Ishikawa (cell line): ENCODE data around the gene SBF2.

Experiments
- CEBPB ChIP-seq: IDR thresholded peaks from 2 replicates; pipeline ENCODE4 v1.6.1; 2012
- CREB1 ChIP-seq: IDR thresholded peaks from 2 replicates; pipeline ENCODE4 v1.6.1; 2012; ENCODE audit warnings: low read depth
- EGR1 ChIP-seq: IDR thresholded peaks from 2 replicates; pipeline ENCODE4 v1.6.1; 2012
- EP300 ChIP-seq: IDR thresholded peaks from 2 replicates; pipeline ENCODE4 v1.6.1; 2012; ENCODE audit warnings: borderline replicate concordance
- FOXM1 ChIP-seq: IDR thresholded peaks from 2 replicates; pipeline ENCODE4 v1.6.1; 2012; ENCODE audit warnings: low read depth, borderline replicate concordance
- NFIC ChIP-seq: IDR thresholded peaks from 2 replicates; pipeline ENCODE4 v1.6.1; 2012
- RAD21 ChIP-seq: IDR thresholded peaks from 2 replicates; pipeline ENCODE4 v1.6.1; 2012; ENCODE audit warnings: low read depth
- TAF1 ChIP-seq: IDR thresholded peaks from 2 replicates; pipeline ENCODE4 v1.6.1; 2012; ENCODE audit warnings: low read depth, mild to moderate bottlenecking
- TCF12 ChIP-seq: IDR thresholded peaks from 2 replicates; pipeline ENCODE4 v1.6.1; 2012; ENCODE audit warnings: low read depth
- TEAD4 ChIP-seq: IDR thresholded peaks from 2 replicates; pipeline ENCODE4 v1.6.1; 2012
- YY1 ChIP-seq: IDR thresholded peaks from 2 replicates; pipeline ENCODE4 v1.6.1; 2012; ENCODE audit warnings: low read depth
- ZBTB7A ChIP-seq: IDR thresholded peaks from 2 replicates; pipeline ENCODE4 v1.6.1; 2012; ENCODE audit warnings: low read depth
- TF ChIP-seq, protein P1 (sequence below): IDR thresholded peaks from 2 replicates; pipeline ENCODE4 v1.6.1; 2012
- TF ChIP-seq, protein P2 (sequence below): IDR thresholded peaks from 2 replicates; pipeline ENCODE4 v1.6.1; 2012; ENCODE audit warnings: low read depth, mild to moderate bottlenecking
- TF ChIP-seq, protein P3 (sequence below): IDR thresholded peaks from 2 replicates; pipeline ENCODE4 v1.6.1; 2012

The SBF2 gene

DNA sequence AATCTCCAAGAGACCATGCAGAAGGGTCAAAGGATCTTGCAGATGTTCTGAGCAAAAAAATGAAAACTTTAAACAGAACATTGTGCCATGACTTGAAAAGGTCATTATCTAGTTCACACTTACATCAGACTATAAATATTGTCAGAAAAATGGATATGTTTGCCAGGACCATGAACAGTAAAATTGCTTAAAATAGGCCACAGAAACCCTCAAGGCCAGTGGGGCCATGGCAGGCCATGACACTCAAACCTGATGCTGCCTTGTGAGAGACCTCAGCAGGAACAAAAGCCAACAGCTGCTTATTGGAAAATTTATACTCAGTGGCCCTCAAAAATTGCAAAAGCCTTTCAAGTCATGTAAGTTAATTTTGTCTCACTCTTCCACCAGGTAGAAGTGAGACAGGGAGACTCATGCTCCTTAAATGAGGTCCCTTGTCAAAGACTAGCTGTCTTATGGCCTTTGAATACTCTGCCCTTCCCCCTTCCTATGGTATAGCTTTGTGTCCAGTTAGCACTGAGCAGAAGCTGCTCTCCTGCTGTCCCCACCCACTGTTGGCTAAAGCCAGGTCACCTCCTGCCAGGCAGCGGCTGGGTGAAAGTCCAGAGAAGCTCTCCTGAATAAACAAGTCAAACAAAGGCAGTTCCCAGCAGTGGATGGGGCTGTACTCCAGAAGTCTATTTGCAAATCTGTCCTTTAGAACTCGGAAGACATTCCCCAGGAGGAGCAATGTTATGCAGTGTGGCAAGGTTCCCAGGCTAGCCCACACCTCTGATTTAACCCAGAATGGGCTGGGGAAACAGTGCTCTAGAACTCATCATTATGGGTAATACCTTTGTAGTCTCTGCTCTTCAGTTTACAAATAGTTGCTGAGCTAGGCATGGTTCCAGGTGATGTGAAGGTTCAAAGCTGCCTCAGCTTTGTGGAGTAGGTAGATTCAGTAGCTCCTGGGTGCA lies 32.3 kb upstream of the SBF2 start:
- 0 out of 2 replicates have a peak, but pooled peaks have one; percentile 24 for TF ChIP-seq TEAD4
- no peak for TF ChIP-seq YY1
- TF ChIP-seq, protein P1, sequence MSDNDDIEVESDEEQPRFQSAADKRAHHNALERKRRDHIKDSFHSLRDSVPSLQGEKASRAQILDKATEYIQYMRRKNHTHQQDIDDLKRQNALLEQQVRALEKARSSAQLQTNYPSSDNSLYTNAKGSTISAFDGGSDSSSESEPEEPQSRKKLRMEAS: no peak; the same call in 1 of the 2 replicates
- TF ChIP-seq TAF1: no peak
- no peak for TF ChIP-seq TCF12
- TF ChIP-seq, protein P2, sequence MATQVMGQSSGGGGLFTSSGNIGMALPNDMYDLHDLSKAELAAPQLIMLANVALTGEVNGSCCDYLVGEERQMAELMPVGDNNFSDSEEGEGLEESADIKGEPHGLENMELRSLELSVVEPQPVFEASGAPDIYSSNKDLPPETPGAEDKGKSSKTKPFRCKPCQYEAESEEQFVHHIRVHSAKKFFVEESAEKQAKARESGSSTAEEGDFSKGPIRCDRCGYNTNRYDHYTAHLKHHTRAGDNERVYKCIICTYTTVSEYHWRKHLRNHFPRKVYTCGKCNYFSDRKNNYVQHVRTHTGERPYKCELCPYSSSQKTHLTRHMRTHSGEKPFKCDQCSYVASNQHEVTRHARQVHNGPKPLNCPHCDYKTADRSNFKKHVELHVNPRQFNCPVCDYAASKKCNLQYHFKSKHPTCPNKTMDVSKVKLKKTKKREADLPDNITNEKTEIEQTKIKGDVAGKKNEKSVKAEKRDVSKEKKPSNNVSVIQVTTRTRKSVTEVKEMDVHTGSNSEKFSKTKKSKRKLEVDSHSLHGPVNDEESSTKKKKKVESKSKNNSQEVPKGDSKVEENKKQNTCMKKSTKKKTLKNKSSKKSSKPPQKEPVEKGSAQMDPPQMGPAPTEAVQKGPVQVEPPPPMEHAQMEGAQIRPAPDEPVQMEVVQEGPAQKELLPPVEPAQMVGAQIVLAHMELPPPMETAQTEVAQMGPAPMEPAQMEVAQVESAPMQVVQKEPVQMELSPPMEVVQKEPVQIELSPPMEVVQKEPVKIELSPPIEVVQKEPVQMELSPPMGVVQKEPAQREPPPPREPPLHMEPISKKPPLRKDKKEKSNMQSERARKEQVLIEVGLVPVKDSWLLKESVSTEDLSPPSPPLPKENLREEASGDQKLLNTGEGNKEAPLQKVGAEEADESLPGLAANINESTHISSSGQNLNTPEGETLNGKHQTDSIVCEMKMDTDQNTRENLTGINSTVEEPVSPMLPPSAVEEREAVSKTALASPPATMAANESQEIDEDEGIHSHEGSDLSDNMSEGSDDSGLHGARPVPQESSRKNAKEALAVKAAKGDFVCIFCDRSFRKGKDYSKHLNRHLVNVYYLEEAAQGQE: no peak
- TF ChIP-seq, protein P3, sequence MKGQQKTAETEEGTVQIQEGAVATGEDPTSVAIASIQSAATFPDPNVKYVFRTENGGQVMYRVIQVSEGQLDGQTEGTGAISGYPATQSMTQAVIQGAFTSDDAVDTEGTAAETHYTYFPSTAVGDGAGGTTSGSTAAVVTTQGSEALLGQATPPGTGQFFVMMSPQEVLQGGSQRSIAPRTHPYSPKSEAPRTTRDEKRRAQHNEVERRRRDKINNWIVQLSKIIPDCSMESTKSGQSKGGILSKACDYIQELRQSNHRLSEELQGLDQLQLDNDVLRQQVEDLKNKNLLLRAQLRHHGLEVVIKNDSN: 0 out of 2 replicates have a peak, but pooled peaks have one; percentile 26
- no peak for TF ChIP-seq CEBPB
- peak; percentile 41; the same call in 1 of the 2 replicates for TF ChIP-seq NFIC
- no peak for TF ChIP-seq CREB1
- no peak for TF ChIP-seq ZBTB7A
- TF ChIP-seq EP300: peak; percentile 51; the same call in 1 of the 2 replicates

DNA sequence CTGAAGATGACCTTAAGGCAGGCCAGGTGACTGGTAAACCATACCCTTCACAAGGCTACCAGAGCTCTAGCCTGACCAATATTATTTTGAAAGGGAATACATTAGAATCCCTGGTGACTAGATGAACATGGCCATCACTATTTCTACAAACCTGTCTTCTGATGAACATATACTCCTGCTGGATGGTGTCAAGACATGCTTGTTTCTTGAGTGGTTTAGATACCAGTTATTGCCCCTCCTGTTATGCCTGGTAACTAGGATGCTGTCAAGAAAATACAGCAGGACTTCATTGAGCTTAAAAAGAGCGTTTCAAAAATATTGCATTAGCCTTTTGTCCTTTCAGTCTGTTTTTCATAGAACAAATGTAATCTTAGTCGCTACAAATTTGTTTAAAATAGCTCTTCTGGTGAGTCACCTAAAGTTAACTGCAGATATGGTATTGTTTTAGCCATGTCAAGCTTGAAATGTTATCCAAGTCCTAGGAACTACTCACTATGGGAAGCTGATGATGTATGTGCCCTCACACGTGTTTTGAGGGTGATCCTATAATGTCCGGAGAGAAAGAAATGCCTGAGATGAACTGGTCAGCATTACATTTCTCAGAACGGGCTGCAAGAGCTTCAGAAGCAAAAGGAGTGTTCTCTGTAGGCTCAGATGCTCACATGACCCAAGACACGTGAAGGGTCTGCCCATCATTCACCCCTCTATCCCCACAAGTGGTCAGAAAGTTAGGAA lies 31.4 kb upstream of the SBF2 start:
- peak; percentile 37; the same call in 1 of the 2 replicates for TF ChIP-seq FOXM1
- TF ChIP-seq CREB1: no peak
- no peak for TF ChIP-seq ZBTB7A
- TF ChIP-seq, protein P3: peak; percentile 51; the same call in 1 of the 2 replicates
- peak; percentile 37; the same call in 1 of the 2 replicates for TF ChIP-seq TEAD4
- peak; percentile 73; the same call in 1 of the 2 replicates for TF ChIP-seq EP300
- no peak for TF ChIP-seq RAD21
- TF ChIP-seq, protein P1: peak; percentile 79
- peak; percentile 47; the same call in 1 of the 2 replicates for TF ChIP-seq NFIC
- no peak for TF ChIP-seq EGR1
- TF ChIP-seq TAF1: no peak
- TF ChIP-seq TCF12: peak; percentile 76
- TF ChIP-seq, protein P2: no peak
- 0 out of 2 replicates have a peak, but pooled peaks have one; percentile 30 for TF ChIP-seq CEBPB
- TF ChIP-seq YY1: no peak

DNA sequence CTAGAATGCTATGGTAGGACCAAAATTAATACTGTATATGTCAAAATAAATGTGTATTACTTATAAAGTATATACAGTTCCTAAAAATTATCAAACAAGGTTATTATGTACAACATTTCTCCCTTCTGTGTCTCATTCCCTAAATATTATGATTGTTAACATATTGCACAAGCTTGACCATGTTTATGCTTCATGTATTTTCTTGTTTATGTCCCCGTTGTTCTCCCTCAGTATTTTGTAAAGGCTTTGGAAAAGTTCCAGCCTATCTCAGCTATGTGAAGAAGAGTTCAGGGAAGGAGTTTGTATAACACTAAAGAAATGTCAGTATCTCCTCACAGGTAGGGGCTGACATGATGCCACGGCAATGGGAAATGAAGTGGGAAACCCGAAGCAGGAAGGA lies 30.5 kb upstream of the SBF2 start:
- TF ChIP-seq, protein P3: no peak
- TF ChIP-seq ZBTB7A (no peak), NFIC (no peak), EGR1 (no peak), YY1 (no peak)

DNA sequence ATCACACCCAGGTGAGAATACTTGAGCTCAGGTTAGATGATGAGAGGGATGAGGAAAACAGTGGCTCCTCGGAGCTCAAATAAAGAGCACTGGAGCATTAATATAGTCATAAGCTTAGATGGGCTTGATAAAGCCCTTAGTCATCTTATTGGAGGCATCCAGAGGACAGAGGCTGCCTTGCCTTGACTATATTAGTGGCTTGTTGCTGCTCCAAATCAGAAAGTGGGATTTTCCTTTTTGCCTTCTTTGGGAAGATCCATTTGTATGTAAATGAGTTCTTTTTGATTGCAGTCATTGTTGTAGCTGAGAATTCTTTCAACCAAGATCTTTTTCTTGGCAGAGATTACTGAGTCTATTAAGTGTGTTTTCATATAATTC lies 29.8 kb upstream of the SBF2 start:
- TF ChIP-seq, protein P1: no peak
- TF ChIP-seq YY1 (no peak), EGR1 (no peak), CREB1 (no peak), NFIC (no peak), FOXM1 (no peak), EP300 (no peak), TCF12 (no peak), TEAD4 (no peak), CEBPB (no peak), RAD21 (no peak), TAF1 (no peak), ZBTB7A (no peak)
- TF ChIP-seq, protein P3: no peak
- TF ChIP-seq, protein P2: no peak
